GM18502 (cell line): ENCODE results near the gene TRPT1.

Experiments
- ATAC-seq: cut with Tn5 transposase; IDR thresholded peaks from one replicate; pipeline ENCODE4 v1.9.1; 2021; ENCODE audit warnings: mild to moderate bottlenecking; ENCODE audit not compliant: unreplicated experiment, poor library complexity

Gene TRPT1

GRCh38 chr11:64183890-64184289, 42.1 kb downstream of the TRPT1 start:
- no peak for ATAC-seq

GRCh38 chr11:64181506-64182411, 44.2 kb downstream of the TRPT1 start:
- ATAC-seq, result no peak

GRCh38 chr11:64180891-64181290, 45.1 kb downstream of the TRPT1 start:
- no peak for ATAC-seq

- ATAC-seq, result no peak
Observed at GRCh38 chr11:64178951-64179639, 46.9 kb downstream of the TRPT1 start.

GRCh38 chr11:64178203-64178602, 47.8 kb downstream of the TRPT1 start:
- ATAC-seq, result no peak

- no peak for ATAC-seq
Observed at GRCh38 chr11:64176751-64177150, 49.2 kb downstream of the TRPT1 start.
